Brain microvascular endothelial cell (primary cell): Measurements from ENCODE around the gene ADORA2B.
A peak's percentile ranks its signal among the peaks of the same experiment; 100 is the strongest.

ENCODE experiments used
- DNase-seq: peaks from one replicate; pipeline ENCODE4 v3.0.0-alpha.2; 2020
- H3K27ac ChIP-seq: fragments of 250-450 bp; sonication (Bioruptor Pico); 2 replicates; pipeline ENCODE4 v1.5.1; 2020; ENCODE audit warnings: mild to moderate bottlenecking, moderate library complexity
- H3K27me3 ChIP-seq: fragments of 250-450 bp; sonication (Bioruptor Pico); replicated peaks from 2 replicates; pipeline ENCODE4 v1.5.1; 2020; ENCODE audit warnings: mild to moderate bottlenecking
- H3K36me3 ChIP-seq: fragments of 250-450 bp; sonication (Bioruptor Pico); replicated peaks from 2 replicates; pipeline ENCODE4 v1.5.1; 2020; ENCODE audit warnings: mild to moderate bottlenecking
- H3K4me3 ChIP-seq: 2 replicates; pipeline ENCODE4 v1.5.1; 2011; ENCODE audit warnings: low read depth, mild to moderate bottlenecking, control low read depth, low read length, moderate library complexity
- CTCF ChIP-seq: IDR thresholded peaks from 2 replicates; pipeline ENCODE4 v1.5.1; 2011; ENCODE audit warnings: low read depth, mild to moderate bottlenecking, moderate library complexity, low read length, control low read depth, inconsistent platforms; ENCODE audit errors: missing control alignments
- in situ Hi-C: cut with HindIII; loops from 2 replicates; pipeline ENCODE4 v1.10.0; 2017; ENCODE audit warnings: low sequenced_read_pairs, low pct_ligation_motif_present

Gene ADORA2B

GRCh38 chr17:15996322-15996721 lies 51.4 kb downstream of the ADORA2B start:
- no peak for TF ChIP-seq CTCF
- no peak for DNase-seq
- in situ Hi-C loops, result no loop called here
- peaks cover 3% of the 10 kb centered on the region for H3K36me3 ChIP-seq
- H3K27ac ChIP-seq, result no peak overlapping the region
- no peaks in the 10 kb centered on the region for H3K27me3 ChIP-seq
- no peak overlapping the region for H3K4me3 ChIP-seq

GRCh38 chr17:15998031-15998562 lies 53.2 kb downstream of the ADORA2B start:
- peaks cover 21% of the 10 kb centered on the region for H3K36me3 ChIP-seq
- no peak overlapping the region for H3K4me3 ChIP-seq
- in situ Hi-C loops, result no loop called here
- peak overlapping the region; percentile 95 for H3K27ac ChIP-seq
- no peak for TF ChIP-seq CTCF
- H3K27me3 ChIP-seq, result no peaks in the 10 kb centered on the region
- no peak for DNase-seq

- in situ Hi-C loops, result no loop called here
- Histone ChIP-seq H3K36me3 (peaks cover 33% of the 10 kb centered on the region), H3K27ac (peak within 1 kb of the TSS; percentile 95), H3K27me3 (no peaks in the 10 kb centered on the region), H3K4me3 (peak within 1 kb of the TSS; percentile 84)
- TF ChIP-seq CTCF, result no peak
- DNase-seq, result peak; percentile 90
Observed at GRCh38 chr17:15999141-15999973, 54.4 kb downstream of the ADORA2B start, which contains the start of the genes TTC19 and ZSWIM7. Gene TTC19, plus strand, starts transcription at chr17:15999824. Its CDS starts 25 bp downstream, at chr17:15999849. Gene ZSWIM7, minus strand, starts transcription at chr17:15999704. Its CDS starts 110 bp downstream, at chr17:15999594.

- peak; percentile 20 for DNase-seq
- Histone ChIP-seq H3K36me3 (peaks cover 40% of the 10 kb centered on the region), H3K4me3 (peak overlapping the region; percentile 84), H3K27me3 (no peaks in the 10 kb centered on the region), H3K27ac (peak overlapping the region; percentile 95)
- no peak for TF ChIP-seq CTCF
- in situ Hi-C loops, result no loop called here
Observed at GRCh38 chr17:15999974-16000827, 55.3 kb downstream of the ADORA2B start.

- in situ Hi-C loops, result no loop called here
- peaks cover 51% of the 10 kb centered on the region for H3K36me3 ChIP-seq
Observed at GRCh38 chr17:16001226-16001897, 56.4 kb downstream of the ADORA2B start.

More at GRCh38 chr17:16001226-16001897, 56.4 kb downstream of the ADORA2B start:
- H3K4me3 ChIP-seq, result peak overlapping the region; percentile 84
- H3K27ac ChIP-seq, result no peak overlapping the region
- no peak for DNase-seq
- TF ChIP-seq CTCF, result no peak
- H3K27me3 ChIP-seq, result no peaks in the 10 kb centered on the region
